ENCODE data around the gene SMC1B. TPM values are rescaled to one million over a fixed set of nuclear protein-coding genes. Genes with fewer than 3 reads are reported as not detected.

Gene SMC1B
- total RNA-seq, 4 donors from 2014 or later: 0.13 TPM; not detected in 3

DNA sequence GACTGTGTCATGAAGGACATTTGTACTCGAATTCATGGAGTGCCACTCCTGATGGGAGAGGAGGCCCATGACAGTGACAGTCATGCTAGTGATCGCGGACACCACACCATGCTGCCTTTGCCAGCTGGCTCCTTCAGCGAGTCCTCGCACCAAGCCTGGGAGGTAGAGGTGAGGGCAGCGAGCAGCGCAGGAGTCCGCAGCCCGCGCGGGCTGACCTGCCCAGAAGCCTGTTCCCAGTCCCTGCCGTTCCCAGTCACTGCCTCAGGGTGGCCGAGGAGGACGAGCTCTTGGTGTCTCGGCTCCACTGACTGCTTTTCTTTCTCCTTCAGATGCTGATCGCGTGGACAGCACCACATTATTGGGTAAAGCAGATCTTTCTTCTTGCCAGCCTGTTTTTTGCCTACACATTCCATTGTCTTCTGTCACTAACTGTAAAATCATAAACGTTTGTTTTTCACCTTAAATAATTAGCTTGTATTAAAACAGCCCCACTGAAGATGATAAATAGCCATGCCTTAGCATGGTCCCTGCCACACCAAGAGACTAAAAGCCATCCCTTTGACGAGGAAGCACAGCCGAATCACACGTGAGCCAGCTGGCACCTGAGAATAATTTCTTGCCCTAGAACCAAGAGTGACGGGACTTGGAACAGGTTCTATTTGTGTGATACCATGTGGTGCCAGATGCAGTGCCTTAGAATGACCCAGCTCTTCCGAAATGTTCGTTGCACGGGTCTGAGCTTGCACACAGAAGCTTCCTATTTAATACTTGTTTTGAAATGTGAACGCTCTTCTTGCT, 78.2 kb downstream of the SMC1B start:
- TF ChIP-seq EP300 (IDR thresholded peaks at IDR 0.05): no peak
- TF ChIP-seq POLR2A (IDR thresholded peaks at IDR 0.05; ENCODE audit: low read depth): no peak
- TF ChIP-seq CTCF (IDR thresholded peaks at IDR 0.05): no peak
- TF ChIP-seq POLR2AphosphoS5 (IDR thresholded peaks at IDR 0.05): no peak
- intact Hi-C loops (cut with DNase I): no loop called here
- Histone ChIP-seq H3K9me3 (no peaks in the 10 kb centered on the region), H3K4me3 (no peak overlapping the region), H3K36me3 (peaks cover 29 to 96% (median 62%) of the 10 kb centered on the region in 4 donors), H3K27me3 (no peaks in the 10 kb centered on the region), H3K27ac (replicated peaks in 1 of 4) (no peak overlapping the region), H3K4me1 (peaks cover 19 to 27% (median 21%) of the 10 kb centered on the region in 4 donors)
- 78% methylated on average over 25 of the region's 26 CpGs for WGBS
- DNase-seq (ENCODE audit: extremely low spot score): no peak

- peaks cover 23 to 27% (median 23%) of the 10 kb centered on the region in 4 donors for H3K4me1 ChIP-seq
- TF ChIP-seq POLR2AphosphoS5 (IDR thresholded peaks at IDR 0.05) (no peak), POLR2A (IDR thresholded peaks at IDR 0.05; ENCODE audit: low read depth) (no peak), EP300 (IDR thresholded peaks at IDR 0.05) (no peak), CTCF (IDR thresholded peaks at IDR 0.05) (no peak)
- intact Hi-C loops (cut with DNase I): no loop called here
- peaks cover 22 to 94% (median 55%) of the 10 kb centered on the region in 4 donors for H3K36me3 ChIP-seq
- no peak for DNase-seq (ENCODE audit: extremely low spot score)
- 91% methylated on average over 9 of the region's 9 CpGs for WGBS
- H3K27ac ChIP-seq (replicated peaks in 1 of 4): no peak overlapping the region
- no peak overlapping the region for H3K4me3 ChIP-seq
- H3K27me3 ChIP-seq: no peaks in the 10 kb centered on the region
- H3K9me3 ChIP-seq: no peaks in the 10 kb centered on the region
Measured at GRCh38 chr22:45334528-45334927, 78.9 kb downstream of the SMC1B start.

GRCh38 chr22:45334068-45334467, 79.3 kb downstream of the SMC1B start:
- WGBS: 65% methylated on average over 5 of the region's 5 CpGs
- peaks cover 20 to 91% (median 53%) of the 10 kb centered on the region in 4 donors for H3K36me3 ChIP-seq
- intact Hi-C loops (cut with DNase I): no loop called here

GRCh38 chr22:45332001-45332400, 81.4 kb downstream of the SMC1B start:
- Histone ChIP-seq H3K4me1 (peaks cover 26 to 27% (median 27%) of the 10 kb centered on the region in 4 donors), H3K27me3 (no peaks in the 10 kb centered on the region), H3K9me3 (no peaks in the 10 kb centered on the region), H3K27ac (replicated peaks in 1 of 4) (no peak overlapping the region), H3K4me3 (no peak overlapping the region), H3K36me3 (peaks cover 25 to 91% (median 52%) of the 10 kb centered on the region in 4 donors)
- intact Hi-C loops (cut with DNase I): no loop called here
- DNase-seq (ENCODE audit: extremely low spot score): no peak
- TF ChIP-seq EP300 (IDR thresholded peaks at IDR 0.05) (no peak), POLR2AphosphoS5 (IDR thresholded peaks at IDR 0.05) (no peak)
- WGBS: 91% methylated on average over 5 of the region's 7 CpGs

More at GRCh38 chr22:45334068-45334467, 79.3 kb downstream of the SMC1B start:
- Histone ChIP-seq H3K27ac (replicated peaks in 1 of 4) (no peak overlapping the region), H3K27me3 (no peaks in the 10 kb centered on the region), H3K4me3 (no peak overlapping the region), H3K4me1 (peaks cover 27 to 29% (median 28%) of the 10 kb centered on the region in 4 donors), H3K9me3 (no peaks in the 10 kb centered on the region)
- TF ChIP-seq CTCF (IDR thresholded peaks at IDR 0.05) (no peak), POLR2AphosphoS5 (IDR thresholded peaks at IDR 0.05) (no peak), EP300 (IDR thresholded peaks at IDR 0.05) (no peak), POLR2A (IDR thresholded peaks at IDR 0.05; ENCODE audit: low read depth) (no peak)
- no peak for DNase-seq (ENCODE audit: extremely low spot score)

DNA sequence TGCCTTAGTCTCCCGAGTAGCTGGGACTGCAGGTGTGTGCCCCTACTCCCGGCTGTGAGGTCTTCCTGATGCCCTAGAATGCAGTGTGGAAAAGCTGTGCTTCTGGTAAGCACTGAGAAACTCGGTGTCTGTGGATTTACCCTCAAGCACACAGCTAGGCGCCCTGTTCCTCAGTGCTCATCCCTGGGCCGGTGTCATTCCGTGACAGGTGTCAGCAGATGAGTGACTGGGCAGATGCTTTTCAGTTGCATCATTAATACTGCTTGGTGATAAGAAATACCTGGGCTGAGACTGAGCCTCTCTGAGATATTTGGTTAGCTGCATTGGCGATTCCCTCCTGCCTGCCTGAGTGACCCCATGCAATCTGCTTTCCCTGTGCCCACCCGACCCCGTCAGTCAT, 81.9 kb downstream of the SMC1B start:
- 95% methylated on average over 9 of the region's 9 CpGs for WGBS
- DNase-seq (ENCODE audit: extremely low spot score): no peak
- no peak for TF ChIP-seq POLR2A (IDR thresholded peaks at IDR 0.05; ENCODE audit: low read depth)
- TF ChIP-seq EP300 (IDR thresholded peaks at IDR 0.05): no peak
- TF ChIP-seq CTCF (IDR thresholded peaks at IDR 0.05): no peak
- TF ChIP-seq POLR2AphosphoS5 (IDR thresholded peaks at IDR 0.05): no peak
- H3K4me1 ChIP-seq: peaks cover 21 to 22% (median 21%) of the 10 kb centered on the region in 4 donors
- H3K27me3 ChIP-seq: no peaks in the 10 kb centered on the region
- H3K9me3 ChIP-seq: no peaks in the 10 kb centered on the region
- intact Hi-C loops (cut with DNase I): no loop called here
- H3K36me3 ChIP-seq: peaks cover 25 to 86% (median 53%) of the 10 kb centered on the region in 4 donors
- no peak overlapping the region for H3K27ac ChIP-seq (replicated peaks in 1 of 4)
- H3K4me3 ChIP-seq: no peak overlapping the region

Data from esophagus muscularis mucosa (tissue), 4 donors.